HG02798 (cell line): ENCODE data around the gene SHB.
A peak's percentile ranks its signal among the peaks of the same experiment; 100 is the strongest.

ENCODE experiments used
- ATAC-seq: cut with Tn5 transposase; IDR thresholded peaks from one replicate; pipeline ENCODE4 v1.9.1; 2021; ENCODE audit warnings: mild to moderate bottlenecking; ENCODE audit not compliant: unreplicated experiment, poor library complexity

The SHB gene

DNA sequence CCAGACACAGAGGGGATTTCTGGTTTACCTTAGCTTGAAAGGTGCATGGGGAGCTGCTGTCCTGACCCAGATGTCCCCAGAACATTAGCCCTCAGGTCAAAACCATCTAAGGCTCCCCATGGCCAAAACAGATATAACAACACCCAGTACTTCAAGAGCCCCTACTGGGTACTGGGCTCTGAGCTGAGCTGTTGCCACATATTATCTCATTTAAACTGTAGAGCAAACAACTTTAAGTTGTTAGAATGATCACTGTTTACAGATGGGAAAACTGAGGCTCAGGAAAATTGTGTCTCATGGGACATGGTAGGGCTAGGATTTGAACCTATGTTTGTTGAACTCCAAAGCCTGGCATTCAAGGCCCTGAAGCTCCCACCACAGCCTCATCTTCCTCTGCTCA lies 144.5 kb downstream of the SHB start:
- ATAC-seq: no peak

DNA sequence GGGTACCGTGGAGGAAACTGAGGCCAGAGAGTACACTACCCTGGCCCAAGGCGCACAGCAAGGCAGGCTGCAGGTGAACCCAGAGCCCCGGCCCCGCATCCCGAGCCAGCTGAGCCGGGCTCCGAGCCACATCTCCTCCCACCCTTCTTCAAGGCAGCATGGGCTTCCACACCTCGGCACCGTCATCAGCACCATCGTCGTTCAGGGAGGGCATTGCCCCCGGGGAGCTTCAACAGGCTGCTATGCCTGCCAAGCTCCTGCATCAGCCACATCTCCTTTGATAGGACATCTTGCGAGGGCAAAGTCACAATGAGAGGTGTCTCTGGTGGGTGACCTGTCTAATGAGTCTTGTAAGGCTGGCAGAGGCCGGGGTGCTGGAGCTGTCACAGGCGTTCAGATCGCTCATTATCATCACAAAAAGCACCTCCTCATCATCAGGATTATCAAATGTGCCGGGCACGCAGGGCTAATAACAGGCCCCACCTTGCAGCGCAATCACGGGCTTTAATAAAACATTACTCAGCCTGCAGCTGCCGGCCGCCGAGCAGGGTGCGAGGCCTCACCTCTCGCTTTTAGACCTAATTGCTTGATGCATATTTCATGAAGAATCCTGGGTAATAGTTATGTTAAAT lies 145.1 kb downstream of the SHB start:
- no peak for ATAC-seq

DNA sequence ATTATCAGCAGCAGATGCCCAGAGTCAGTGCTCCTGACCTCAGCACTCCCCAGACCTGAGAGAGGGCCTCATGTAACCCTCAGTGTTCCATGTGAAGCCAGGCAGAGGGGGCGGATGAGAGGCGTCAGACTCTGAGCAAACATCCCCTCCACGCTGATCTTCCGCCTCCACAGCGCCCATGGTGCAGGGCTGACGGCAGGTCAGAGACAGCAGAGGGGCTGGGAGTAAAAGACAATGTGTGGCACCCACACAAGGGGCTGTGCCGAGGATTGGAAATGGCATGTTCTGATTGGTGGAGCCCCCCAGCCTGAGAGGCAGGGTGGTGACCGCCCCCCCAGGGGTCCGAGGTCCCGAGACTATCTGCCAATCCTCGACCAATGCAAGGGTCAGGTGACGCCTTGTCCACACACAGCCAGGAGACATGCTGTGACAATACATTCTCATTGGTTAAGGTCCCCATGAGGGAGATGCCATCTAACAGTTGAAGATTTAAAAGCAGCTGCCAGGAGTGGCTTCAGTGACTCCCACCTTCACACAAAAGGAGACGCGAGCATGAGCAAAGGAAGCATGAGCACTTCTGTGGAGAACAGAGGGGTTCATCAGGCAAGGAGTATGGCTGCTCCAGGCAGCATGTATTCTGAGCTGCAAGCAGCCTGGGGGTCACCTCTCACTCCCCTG lies 145.8 kb downstream of the SHB start:
- no peak for ATAC-seq

DNA sequence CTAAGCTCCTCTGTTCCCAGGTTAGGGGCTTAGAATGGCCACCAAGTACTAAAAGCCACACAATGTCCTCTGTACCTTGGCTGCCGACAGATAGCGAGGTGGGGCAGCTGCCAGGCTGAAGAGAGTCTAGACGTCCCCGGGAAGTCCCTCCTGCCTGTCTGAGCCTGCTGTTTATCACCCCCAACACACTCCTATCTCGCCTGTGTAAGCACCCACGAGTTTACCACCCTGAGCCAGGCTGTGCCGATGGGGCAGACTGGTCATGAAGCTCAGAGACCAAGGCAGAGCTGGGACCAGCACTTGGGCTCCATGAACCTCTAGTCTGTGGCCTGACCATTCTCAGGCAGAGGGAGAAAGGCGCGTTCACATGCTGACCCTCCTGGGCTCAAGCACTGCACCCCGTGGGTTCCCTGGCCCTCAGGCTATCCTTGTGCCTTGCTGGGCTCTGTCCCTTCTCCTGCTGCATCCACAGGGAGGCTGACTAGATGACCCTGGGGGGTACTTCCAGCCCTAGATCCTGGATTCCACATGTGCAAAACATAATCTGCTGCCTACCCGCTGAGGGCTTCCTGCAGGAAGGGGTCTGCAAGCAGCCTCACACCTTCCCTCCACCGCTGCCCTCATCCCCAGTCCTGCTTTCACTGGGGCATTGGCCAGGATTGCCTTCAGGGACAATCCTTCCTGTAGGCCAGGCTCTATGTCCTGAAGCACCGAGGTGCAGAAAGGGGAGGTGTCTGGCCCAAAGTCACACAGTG lies 146.5 kb downstream of the SHB start:
- no peak for ATAC-seq

DNA sequence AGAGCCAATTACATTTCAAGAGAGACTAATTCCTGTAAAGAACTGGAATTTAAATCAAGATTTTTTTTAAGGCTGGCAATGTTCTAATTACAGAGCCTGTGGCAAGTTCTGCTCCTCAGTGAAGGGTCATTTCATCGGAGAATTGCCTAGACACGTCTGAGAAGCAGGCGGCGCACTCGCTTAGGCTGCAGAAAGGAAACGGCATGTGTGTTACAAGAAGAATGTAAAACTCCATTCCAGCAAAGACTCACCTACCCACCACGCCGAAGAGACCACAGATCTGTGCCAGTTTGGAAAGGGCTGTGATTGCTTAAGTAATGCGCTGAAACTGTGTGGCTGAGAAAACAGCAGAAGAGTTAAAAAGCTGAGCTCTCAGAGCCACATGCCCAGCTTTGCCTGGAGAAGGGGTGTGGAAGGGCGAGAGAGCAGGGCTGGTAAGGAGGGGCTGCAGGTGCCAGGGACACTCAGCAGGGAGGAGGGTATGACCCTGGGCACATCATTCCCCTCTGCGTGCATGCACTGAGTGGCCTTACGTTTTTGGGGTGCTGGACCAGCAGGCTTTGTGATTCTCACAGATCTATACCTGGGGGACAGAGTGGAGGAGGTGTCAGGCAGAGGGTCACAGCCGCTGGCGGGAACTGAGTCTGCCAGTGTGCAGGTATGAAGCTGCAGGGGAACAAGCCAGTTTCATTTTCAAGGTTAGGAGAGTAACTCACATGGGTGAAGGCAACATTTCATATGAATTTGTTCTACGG lies 147.3 kb downstream of the SHB start:
- ATAC-seq: no peak

DNA sequence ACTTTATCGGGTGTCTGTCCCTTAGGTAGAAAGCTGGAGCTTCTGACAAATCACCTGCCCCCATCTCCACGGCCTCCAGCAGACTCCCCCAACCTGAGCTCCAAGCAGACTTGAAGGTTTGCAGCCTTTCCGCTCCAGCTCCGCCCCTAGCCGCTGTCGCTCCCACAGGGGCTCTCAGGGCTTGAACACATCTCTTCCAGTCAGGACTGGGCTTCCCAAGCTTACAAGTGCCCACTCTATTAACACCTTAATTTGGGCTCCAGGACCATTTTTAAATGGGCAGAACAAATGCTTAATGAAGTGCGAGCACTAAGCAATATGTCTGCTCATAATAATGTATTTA lies 147.9 kb downstream of the SHB start:
- ATAC-seq: no peak

DNA sequence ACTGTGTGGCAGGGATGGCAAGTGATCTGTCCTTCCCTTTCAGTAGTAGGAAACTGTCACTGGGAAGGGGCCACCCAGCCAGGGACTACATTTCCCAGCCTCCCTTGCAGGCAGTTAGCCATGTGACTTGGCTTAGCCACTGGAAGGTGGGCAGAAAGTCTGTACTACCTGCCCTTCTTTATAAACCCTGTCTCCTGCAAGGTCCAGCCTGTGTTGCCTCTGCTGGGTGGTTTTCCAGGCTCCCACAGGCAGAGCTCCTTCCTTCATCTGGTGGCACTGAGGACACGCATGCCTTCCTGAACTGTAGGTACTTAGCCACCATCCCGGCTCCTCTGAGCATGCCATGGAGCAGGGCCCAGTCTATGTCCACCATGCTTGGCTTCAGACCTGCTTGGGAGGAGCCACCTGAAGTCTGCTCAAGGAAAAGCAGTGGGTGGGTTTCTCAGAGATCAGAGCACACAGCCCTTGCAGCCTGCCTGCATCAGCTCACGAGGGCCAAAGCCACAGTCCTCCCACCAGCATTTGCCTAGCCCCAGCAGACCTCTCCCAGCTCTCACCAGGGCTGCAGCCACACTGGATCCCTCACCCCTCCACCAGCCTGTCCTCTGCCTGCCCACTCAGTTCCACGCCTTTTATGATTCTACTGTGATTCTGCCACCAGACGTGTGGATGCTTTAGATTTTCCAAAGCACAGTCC lies 148.4 kb downstream of the SHB start:
- peak; percentile 53 for ATAC-seq

DNA sequence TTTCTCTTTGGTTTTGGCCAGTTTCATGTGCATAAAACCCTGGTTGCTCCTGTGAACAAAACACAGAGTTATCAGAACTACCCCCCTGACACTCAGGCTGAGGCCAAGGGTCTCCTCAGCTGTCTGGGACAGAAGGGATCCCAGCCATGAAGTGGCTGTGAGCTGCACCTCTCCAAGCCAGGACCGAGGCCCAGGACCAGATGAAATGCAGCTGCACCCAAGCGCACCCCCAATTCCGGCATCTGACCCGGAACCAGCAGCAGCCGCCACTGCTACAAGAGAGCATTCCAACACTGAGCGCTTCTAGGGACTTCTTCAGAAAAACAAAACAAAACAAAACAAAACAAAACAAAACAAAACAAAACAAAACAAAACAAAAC lies 149.1 kb downstream of the SHB start:
- no peak for ATAC-seq

DNA sequence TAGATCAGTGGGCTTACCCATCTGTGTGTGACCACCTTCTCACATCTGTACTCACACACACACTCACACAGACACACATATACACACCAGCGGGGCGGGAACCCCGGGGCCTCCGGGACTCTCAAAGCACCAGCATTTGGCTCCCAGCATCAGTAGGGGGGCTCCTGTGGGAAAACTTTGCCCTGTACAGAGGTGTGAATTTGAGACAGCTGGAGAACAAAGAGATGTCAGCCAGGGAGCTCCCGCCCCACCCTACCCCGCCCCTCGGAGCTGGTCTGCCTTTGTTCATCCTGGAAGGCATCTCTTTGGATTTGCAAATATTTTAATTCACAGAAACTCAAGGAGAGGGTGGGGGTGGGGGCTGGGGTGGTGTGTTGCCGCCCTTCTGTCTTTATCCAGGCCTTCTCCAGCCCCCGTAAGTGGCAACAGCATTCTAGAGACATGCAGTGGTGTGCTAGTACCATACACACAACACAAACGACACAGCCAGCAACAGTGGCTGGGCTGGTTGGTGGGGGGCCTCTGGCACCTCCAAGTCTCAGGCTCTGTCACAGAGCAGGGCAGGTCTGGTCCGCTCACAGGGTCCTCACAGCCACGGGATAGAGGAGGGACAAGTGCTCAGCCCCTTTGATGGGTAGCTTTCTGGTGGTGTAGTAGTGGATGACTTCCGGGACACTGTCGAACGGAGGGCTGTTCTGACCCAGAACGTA lies 149.6 kb downstream of the SHB start:
- no peak for ATAC-seq

DNA sequence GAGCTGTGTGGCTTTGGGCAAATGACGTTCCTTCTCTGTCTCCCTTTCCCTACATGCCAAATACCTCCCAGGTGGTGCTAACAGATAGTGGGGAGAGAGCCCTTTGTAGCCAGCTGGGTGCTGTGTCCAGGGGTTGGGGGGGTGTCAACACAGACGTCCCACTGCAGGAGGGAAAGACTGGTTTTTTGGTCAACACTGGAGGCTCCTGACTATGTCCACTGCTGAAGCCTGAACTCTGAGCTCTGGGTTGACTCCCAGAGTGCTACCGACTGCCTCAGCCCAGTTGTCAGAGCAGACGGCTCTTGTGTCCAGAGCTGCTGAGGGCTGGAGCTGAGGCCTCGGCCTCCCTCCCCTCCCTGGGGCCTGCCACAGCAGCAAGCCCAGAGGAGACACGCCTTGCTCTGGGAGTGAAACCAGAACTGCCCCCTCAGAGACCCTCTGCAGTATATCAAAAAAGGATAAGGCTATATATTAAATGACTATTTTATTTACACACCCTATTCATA lies 150.3 kb downstream of the SHB start:
- no peak for ATAC-seq

DNA sequence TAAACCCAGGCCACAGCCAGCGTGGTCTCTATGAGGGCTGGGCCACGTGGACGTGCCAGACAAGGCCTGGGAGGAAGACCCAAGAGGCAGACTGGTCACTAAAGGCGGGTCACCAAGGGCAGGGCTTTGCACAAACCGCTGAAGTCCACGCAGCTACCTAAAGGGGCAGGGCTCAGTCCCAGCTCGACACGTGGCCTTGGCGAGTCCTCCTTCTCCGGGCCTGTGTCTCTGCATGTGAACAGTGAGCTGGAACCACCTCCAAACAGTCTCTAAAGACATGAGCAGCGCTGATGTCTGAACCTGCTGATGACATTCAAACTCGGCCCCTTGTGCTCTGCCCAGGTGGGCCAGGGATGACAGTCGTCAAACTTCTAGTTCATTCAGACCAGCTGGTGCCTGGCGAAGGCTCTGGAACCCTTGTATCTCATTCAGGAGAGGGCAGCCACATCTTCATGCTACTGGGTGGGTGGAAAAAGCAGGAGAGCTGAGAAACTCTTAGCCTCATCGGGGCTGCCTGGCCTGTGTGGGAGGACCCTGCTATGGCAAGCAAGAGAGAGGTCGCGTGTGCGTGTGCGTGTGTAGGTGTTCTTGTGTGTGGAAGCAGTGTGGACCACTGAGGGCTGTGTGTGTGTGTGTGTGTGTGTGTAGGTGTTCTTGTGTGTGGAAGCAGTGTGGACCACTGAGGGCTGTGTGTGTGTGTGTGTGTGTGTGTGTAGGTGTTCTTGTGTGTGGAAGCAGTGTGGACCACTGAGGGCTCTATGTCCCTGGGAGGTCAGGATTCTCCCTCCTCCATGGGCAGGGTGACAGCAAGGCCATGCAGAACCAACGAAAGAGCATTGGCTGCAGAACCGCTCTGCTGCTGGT lies 151.0 kb downstream of the SHB start:
- ATAC-seq: no peak

DNA sequence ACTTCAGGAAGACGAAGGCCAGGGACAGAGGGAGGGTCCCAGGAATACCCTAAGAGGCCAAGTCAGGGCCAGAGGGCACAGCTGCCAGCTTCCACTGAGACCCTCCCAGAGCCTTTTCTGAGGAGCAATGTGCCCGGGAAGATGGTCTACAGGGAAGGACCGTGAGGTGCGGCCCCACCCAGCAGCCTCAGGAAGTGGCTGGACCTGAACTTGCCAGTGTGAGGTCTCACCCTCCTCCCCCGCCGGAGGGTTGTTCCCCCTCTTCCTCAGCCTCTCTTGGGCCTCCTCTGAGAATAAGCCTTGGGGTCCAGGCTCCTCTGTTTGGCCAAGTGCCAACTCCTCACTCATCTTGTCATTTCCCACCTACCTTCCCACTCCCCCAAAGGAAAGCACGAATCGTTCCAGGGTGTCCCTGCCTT lies 151.7 kb downstream of the SHB start:
- no peak for ATAC-seq

DNA sequence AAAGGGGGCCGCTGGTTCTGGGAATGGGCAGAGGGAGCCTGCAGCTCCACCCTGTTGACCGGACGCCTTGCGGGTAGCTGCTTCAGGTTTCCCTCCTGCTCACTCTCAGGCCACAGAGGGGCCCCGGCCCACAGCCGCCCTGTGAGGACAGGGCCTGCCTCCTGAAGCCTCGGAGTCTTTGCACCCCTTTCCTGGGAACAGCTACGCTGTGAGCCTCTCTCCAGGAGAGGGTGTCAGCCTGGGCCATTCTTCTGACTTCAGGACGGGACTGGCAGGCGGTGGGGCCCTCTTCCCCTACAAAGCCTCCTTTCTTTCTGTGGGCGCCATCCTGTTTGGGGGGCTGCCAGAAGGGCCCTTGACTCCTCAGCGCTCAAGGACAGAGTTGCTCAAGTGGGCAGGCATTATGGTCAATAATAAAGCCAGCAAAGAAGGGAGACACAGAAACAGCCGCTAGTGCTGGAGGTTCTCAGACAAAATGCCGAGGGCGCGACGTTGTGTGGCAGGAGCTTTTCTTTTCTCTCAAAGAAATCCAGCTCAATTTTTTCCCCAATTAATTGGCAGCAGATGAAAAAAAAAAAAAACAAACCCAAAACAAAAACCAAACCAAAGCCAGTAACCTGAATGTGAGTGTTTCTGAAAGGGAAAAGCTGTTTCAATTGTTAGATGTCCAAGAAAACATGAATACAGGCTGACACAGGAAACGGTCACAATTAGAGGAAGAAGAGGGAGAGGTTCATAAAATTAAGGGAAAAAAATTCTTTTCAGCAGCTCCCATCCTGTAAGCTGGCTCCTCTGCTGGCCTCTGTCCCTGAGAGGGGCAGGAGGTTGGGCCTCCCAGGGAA lies 152.3 kb downstream of the SHB start:
- ATAC-seq: no peak

DNA sequence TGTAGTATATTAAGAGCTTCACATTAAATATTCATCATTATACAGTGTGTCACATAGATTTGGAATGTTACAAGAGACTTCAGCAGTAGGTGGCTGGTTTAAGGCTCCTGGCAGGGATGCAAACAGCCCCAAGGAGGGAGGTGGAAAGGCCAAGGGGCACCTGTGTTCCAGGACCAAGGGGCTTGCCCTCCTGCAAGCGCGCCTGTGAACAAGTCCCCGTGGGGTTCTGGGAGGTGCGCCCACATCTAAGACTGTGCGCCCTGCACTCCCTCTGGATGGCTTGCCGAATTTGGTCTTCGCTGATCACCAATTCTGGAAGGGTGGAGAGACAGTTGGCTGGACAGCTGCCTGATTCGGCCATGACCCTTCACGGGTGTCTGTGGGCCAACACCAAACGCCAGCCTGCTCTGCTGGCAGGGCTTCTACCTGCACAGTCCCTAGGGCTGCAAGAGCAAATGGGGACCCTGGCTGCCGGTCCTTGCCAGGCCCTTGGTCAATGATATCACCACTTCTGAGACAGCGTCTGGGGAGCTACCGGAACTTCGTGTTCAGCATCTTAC lies 153.0 kb downstream of the SHB start:
- ATAC-seq: no peak

DNA sequence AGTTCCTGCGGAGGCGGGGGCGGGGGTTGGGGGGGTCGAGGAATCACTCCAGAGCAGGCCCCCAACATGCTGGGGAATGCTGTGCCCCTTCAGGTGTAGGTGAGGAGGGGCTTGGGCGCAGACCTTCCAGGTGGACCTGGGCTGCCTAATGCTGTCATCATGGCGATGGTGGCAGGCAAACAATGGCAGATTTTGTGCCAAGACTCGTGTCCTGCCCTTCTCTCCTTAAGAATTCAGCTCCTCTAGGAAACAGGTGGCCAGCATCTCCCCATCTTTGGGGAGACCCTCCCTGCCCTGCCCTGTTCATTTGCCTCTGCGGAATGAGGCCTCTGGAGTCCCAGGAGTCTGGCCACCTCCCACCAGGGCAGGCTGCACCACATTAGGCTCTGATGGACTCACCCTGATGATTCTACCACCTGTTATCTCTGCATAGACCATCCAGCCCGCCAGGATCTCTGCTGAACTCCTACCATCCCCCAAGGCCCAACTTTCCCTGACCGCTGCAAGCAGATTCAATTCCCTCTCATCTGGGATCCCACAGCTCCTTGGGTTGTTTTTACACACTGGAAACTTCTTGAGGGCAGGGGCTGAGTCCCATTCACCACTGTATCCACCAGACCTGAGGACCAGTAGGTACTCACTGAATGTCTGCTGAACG lies 154.2 kb downstream of the SHB start:
- no peak for ATAC-seq

DNA sequence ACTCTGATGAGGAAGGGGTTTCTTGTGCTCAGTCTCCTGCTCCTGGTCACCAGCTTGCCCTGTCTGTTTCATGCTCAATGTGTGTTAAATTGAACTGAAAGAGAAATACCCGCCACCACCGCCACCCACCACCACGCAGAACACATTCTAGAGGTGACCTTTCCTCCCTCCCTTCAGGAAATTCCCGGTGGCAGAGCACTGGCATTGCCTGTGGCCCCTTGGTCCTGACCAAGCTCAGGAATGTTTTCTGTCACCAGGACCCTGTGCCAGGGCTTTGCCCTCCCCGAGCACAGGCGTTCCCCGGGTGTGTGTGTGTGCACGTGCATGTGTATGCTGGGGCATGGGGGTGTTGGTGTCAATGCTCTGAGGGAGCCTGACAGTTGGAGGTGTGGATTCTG lies 154.9 kb downstream of the SHB start:
- ATAC-seq: no peak
